Measurements from ENCODE around the gene CYSRT1.
"Not testable (repeated sequence)": the region's sequence is repeated elsewhere in the genome, so short reads cannot be mapped to it uniquely, and the experiment has no call there.

CYSRT1 gene

DNA sequence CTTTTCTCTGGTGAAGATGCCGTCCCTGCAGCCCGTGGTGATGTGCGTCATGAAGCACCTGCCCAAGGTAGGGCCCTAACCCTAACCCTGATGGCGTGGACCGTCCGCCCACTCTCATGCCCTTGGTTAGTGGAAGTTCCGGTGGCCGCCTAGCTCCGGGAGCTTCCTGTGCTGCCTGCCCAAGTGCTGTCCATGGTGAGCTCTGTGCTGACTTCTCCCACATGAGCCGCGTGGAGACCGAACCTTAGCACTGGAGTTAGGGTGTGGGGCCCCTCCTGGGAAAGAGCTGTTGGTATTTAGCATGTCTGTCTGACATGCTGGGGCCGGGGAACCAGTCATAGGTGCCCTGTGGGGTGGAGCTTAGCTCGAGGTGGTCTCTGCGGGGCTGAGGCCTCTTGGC, 31.4 kb downstream of the CYSRT1 start:
- no peaks in the 10 kb centered on the region for H3K36me3 Mint-ChIP-seq
- H3K27me3 Mint-ChIP-seq, result no peaks in the 10 kb centered on the region
- peak overlapping the region; percentile 85 for H3K4me3 Mint-ChIP-seq
- no peak overlapping the region for H3K27ac Mint-ChIP-seq
- H3K9me3 Mint-ChIP-seq, result no peaks in the 10 kb centered on the region
- peaks cover 14% of the 10 kb centered on the region for H3K4me1 Mint-ChIP-seq

DNA sequence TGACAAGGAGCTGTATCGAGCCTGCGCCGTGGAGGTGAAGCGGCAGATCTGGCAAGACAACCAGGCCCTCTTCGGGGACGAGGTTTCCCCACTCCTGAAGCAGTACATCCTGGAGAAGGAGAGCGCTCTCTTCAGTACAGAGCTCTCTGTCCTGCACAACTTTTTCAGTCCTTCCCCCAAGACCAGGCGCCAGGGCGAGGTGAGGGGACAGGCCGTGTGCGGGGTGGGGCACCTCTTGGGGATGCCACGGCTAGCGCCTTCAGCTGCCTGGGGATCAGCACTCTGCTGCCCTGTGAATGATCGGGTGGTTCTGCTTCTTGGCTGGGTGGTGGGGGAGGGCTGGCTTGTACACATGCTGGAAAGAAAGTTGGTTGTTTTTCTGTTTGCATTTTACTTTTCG, 31.9 kb downstream of the CYSRT1 start:
- H3K27ac Mint-ChIP-seq, result no peak overlapping the region
- no peaks in the 10 kb centered on the region for H3K27me3 Mint-ChIP-seq
- H3K36me3 Mint-ChIP-seq, result peaks cover 4% of the 10 kb centered on the region
- no peaks in the 10 kb centered on the region for H3K9me3 Mint-ChIP-seq
- H3K4me3 Mint-ChIP-seq, result peak overlapping the region; percentile 85
- peaks cover 14% of the 10 kb centered on the region for H3K4me1 Mint-ChIP-seq

DNA sequence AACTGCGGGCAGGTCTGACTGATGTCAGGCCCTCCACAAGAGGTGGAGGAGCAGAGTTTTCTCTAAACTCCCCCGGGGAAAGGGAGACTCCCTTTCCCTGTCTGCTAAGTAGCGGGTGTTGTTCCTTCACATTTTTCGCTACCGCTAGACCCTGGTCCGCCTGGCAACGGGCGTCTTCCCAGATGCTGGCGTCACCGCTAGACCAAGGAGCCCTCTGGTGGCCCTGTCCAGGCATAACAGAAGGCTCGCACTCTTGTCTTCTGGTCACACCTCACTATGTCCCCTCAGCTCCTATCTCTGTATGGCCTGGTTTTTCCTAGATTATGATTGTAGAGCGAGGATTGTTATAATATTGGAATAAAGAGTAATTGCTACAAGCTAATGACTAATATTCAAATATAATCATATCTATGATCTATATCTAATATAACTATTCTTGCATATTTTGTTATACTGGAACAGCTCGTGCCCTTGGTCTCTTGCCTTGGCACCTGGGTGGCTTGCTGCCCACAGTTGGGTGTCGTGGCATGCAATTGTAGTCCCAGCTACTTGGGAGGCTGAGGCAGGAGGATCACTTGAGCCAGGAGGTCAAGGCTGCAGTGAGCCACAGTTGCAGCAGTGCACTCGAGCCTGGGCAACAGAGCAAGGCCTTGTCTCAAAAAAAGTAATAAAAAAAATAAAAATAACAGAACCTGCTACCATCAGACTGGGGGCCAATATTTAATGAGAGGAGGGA, 37.4 kb downstream of the CYSRT1 start:
- not testable (repeated sequence) for H3K9me3 Mint-ChIP-seq, H3K27ac Mint-ChIP-seq, H3K4me3 Mint-ChIP-seq, H3K27me3 Mint-ChIP-seq, H3K36me3 Mint-ChIP-seq, H3K4me1 Mint-ChIP-seq

DNA sequence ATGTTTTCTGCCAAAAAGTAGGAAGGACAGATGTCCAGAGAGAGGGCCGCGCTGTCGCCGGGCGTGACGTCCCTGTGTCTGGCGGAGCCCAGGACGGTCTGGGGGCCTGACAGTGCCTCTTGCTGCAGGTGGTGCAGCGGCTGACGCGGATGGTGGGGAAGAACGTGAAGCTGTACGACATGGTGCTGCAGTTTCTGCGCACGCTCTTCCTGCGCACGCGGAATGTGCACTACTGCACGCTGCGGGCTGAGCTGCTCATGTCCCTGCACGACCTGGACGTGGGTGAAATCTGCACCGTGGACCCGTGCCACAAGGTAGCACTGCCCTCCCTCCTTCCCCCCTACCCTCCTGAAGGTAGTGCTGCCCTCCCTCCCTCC, 37.9 kb downstream of the CYSRT1 start:
- no peaks in the 10 kb centered on the region for H3K27me3 Mint-ChIP-seq
- no peaks in the 10 kb centered on the region for H3K4me1 Mint-ChIP-seq
- no peak overlapping the region for H3K4me3 Mint-ChIP-seq
- peaks cover 4% of the 10 kb centered on the region for H3K36me3 Mint-ChIP-seq
- no peak overlapping the region for H3K27ac Mint-ChIP-seq
- H3K9me3 Mint-ChIP-seq, result no peaks in the 10 kb centered on the region

DNA sequence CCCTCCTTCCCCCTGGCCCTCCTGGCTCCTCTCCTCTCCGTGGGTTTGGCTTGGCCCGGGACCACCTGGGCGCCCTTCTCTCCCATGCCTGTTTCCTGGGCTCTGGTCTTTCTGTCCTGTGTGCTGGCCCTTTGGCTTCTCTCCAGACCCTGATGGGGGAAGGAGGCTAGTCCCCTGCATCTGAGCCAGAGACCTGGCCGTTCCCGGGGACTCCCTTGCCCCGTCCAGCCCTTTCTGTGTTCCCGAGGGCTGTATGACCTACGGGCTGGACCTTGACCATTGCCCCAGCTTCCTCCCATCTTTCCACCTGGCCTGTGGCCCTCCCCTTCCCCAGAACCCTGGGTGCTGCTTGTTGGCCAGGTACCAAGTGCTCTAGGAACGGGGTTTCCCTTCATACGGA, 38.5 kb downstream of the CYSRT1 start:
- H3K4me3 Mint-ChIP-seq, result no peak overlapping the region

DNA sequence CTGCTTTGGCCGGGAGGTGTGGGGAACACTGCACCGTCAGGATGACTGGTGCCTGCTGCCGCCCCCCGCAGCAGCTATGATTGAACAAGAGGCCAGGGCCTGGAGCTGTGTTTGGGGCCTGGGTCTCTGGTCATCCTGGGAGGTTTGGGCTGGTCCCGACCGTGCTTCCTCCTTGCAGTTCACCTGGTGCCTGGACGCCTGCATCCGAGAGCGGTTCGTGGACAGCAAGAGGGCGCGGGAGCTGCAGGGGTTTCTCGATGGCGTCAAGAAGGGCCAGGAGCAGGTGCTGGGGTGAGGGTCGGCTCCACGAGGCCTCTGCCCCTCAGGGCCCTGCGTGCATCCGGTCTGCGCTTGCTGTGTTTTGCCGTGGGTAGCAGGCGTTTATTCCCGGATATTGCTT, 39.1 kb downstream of the CYSRT1 start:
- Mint-ChIP-seq H3K27ac (no peak overlapping the region), H3K4me3 (no peak overlapping the region), H3K4me1 (no peaks in the 10 kb centered on the region), H3K36me3 (peaks cover 6% of the 10 kb centered on the region), H3K9me3 (no peaks in the 10 kb centered on the region), H3K27me3 (no peaks in the 10 kb centered on the region)

More for the DNA sequence above, 38.5 kb downstream of the CYSRT1 start:
- Mint-ChIP-seq H3K4me1 (no peaks in the 10 kb centered on the region), H3K27ac (no peak overlapping the region), H3K9me3 (no peaks in the 10 kb centered on the region), H3K27me3 (no peaks in the 10 kb centered on the region), H3K36me3 (peaks cover 4% of the 10 kb centered on the region)

DNA sequence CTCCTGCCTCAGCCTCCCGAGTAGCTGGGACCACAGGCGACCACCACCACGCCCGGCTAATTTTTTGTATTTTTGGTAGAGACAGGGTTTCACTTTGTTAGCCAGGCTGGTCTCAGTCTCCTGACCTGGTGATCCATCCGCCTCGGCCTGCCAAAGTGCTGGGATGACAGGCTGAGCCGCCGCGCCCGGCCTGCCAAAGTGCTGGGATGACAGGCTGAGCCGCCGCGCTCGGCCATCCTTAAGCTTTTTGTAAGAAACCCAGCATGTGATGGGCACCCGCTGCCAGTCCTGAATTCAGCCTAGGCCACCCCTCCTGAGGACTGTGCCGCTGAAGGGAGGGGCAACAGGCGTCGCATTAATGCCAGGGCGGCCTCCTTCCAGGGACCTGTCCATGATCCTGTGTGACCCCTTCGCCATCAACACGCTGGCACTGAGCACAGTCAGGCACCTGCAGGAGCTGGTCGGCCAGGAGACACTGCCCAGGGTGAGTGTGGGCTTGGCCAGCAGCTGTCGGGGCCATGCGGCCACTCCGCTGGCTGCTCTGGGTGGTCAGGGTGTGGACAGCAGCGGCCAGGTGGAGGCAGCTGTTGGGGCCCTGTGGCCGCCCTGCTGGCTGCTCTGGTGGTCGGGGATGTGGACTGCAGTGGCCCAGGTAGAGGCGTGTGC, 40.7 kb downstream of the CYSRT1 start:
- no peaks in the 10 kb centered on the region for H3K4me1 Mint-ChIP-seq

DNA sequence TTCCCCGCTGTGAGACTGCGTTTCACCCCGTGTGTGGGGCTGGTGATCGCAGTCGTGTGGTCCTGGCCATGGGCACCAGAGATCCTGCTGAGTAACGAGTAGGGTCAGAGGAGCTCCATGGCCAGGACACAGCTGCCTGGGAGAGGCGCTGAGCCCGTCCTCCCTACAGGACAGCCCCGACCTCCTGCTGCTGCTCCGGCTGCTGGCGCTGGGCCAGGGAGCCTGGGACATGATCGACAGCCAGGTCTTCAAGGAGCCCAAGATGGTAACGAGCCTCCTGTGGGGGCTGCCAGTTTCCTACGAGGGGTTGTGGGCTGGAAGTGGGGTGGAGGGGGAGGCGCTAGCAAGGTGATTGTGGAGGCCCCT, 41.2 kb downstream of the CYSRT1 start:
- no peak overlapping the region for H3K4me3 Mint-ChIP-seq
- no peaks in the 10 kb centered on the region for H3K27me3 Mint-ChIP-seq
- no peak overlapping the region for H3K27ac Mint-ChIP-seq
- no peaks in the 10 kb centered on the region for H3K9me3 Mint-ChIP-seq
- peaks cover 12% of the 10 kb centered on the region for H3K36me3 Mint-ChIP-seq
- peaks cover 2% of the 10 kb centered on the region for H3K4me1 Mint-ChIP-seq

More for the DNA sequence above, 40.7 kb downstream of the CYSRT1 start:
- Mint-ChIP-seq H3K4me3 (no peak overlapping the region), H3K27ac (no peak overlapping the region), H3K36me3 (peaks cover 12% of the 10 kb centered on the region), H3K27me3 (no peaks in the 10 kb centered on the region), H3K9me3 (no peaks in the 10 kb centered on the region)

DNA sequence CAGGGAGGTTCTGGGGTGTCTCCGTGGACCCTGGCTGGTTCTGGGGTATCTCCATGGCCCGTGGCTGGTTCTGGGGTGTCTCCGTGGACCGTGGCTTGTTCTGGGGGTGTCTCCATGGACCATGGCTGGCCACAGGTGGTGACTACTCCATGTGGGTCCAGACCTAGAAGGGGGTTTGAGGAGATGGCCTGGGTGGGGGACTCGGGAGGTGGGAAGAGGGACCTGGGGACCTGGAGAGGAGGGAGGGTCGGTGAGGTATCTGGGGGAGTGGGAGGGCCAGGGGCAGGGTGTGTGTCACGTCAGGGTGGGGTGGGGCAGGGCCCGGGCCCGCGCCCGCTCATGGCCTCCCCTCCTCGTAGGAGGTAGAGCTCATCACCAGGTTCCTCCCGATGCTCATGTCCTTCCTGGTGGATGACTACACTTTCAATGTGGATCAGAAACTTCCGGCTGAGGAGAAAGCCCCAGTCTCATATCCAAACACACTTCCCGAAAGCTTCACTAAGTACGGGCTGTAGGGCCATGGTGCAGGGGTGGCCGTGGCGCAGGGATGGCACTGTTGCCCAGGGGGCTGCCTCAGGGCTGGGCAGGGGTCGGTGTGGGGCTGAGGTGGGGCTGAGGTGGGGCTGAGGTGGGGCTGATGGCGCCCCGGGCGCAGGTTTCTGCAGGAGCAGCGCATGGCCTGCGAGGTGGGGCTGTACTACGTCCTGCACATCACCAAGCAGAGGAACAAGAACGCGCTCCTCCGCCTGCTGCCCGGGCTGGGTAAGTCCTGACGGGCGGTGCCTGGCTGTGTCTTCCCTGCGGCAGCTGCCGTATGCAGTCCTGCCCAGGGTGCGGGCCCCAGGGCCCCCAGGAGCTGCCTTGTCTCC, 41.8 kb downstream of the CYSRT1 start:
- Mint-ChIP-seq H3K4me1 (peaks cover 7% of the 10 kb centered on the region), H3K36me3 (peaks cover 8% of the 10 kb centered on the region), H3K4me3 (no peak overlapping the region), H3K27ac (no peak overlapping the region), H3K27me3 (no peaks in the 10 kb centered on the region), H3K9me3 (no peaks in the 10 kb centered on the region)

DNA sequence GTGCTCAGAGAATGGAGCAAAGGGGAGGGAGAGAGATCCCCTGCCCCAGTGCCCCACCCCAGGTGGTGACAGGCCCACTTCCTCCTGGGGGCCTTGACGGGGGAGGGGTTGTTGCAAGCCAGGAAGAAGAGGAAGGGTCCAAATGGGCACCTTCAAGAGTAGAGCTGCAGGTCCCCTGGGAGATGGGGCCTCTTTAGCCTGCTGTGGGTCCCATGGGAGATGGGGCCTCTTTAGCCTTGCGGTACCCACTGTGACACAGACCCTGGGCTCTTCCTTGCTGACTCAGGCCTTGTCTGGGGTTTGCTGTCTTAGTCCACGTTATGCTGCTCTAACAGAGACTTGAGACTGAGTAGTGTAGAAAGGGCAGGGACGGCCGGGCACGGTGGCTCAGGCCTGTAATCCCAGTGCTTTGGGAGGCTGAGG, 43.0 kb downstream of the CYSRT1 start:
- Mint-ChIP-seq H3K4me1 (peaks cover 7% of the 10 kb centered on the region), H3K36me3 (peaks cover 8% of the 10 kb centered on the region), H3K27me3 (no peaks in the 10 kb centered on the region), H3K9me3 (no peaks in the 10 kb centered on the region), H3K4me3 (no peak overlapping the region), H3K27ac (no peak overlapping the region)

DNA sequence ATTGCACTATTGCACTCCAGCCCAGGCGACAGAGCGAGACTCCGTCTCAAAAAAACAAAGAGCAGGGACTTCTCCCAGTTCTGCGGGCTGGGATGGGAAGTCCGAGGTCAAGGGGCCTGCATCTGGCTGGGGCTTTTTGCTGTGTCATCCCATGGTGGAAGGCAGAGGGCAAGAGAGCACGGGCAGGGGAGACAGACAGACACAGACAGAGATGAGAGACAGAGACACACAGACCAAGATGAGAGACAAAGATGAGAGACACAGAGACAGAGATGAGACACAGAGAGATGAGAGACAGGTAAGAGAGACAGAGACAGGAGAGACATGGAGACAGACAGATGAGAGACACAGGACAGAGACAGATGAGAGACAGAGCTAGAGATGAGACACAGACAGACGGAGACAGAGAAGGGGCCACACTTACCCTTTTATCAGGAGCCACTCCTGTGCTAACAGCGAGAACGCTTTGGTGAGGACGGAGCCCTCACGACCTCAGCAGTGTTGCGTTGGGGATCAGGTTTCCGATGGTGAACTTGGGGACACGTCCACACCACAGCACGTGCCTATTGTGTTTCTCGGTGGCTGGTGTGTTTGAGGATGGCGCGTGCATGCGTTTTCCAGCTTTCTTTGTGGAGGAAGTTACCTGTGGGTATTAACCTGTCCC, 43.7 kb downstream of the CYSRT1 start:
- H3K27me3 Mint-ChIP-seq, result no peaks in the 10 kb centered on the region
- H3K4me3 Mint-ChIP-seq, result no peak overlapping the region
- H3K36me3 Mint-ChIP-seq, result peaks cover 8% of the 10 kb centered on the region
- H3K9me3 Mint-ChIP-seq, result no peaks in the 10 kb centered on the region
- no peak overlapping the region for H3K27ac Mint-ChIP-seq
- peaks cover 7% of the 10 kb centered on the region for H3K4me1 Mint-ChIP-seq

DNA sequence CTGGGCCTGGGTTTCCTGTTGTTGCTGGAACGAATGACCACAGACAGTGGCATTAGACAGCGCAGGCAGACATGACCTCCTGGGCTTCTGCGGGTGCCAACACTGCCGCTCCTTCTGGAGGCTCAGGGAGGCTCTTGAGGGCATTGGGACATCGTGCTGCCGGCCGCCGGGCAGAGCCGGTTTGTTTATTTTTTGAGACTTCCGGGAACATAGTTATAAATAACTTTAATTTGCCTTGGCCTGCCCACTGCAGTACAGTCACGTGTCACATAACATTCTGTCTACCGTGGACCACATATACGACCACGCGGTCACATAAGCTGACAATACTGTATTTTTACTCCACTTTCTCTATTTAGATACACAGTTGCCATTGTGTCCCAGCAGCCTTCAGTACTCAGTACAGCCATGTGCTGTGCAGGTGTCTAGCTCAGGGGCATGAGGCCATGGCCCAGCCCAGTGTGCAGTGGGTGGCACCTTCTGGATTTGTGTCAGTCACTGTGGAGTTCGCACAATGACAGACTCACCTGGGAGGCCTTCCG, 44.3 kb downstream of the CYSRT1 start:
- Mint-ChIP-seq H3K4me3 (no peak overlapping the region), H3K9me3 (no peaks in the 10 kb centered on the region), H3K27me3 (no peaks in the 10 kb centered on the region), H3K36me3 (peaks cover 8% of the 10 kb centered on the region), H3K27ac (no peak overlapping the region), H3K4me1 (peaks cover 7% of the 10 kb centered on the region)

DNA sequence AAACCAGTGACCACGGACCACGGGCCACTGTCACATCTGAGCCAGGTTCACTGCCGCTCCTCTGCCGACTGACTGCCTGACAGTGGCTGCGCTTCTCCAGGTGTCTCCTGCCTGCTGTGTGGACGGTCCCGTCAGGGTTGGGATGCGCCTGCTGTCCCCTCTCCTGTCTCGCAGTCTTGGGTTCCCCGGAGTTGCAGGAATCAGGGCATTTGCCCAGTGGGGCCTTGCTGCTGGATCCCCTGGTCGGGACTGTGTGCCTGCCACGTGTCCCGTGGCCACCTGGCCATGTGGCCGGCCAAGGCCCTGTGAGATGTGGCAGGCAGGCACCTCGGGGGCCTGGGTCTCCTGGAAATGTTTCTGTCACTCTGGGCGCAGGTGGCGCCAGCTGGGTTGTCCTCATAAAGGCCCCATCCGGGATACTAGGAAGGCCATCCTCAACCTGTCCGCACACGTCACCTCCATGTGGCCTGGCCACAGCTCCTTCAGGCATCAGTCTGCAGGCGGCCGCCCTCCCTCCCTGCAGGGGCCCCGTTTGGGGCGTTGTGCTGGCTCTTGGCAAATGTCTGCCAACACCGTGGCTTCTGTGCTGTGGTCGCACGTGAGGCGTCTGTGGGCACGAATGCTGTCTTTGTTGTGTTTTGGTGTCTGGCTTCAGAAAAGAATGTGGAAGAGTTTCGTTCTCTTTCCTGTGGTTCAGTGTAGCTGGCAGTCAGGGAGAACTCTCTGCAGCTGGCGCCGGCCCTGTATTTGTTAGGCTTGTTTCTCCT, 46.1 kb downstream of the CYSRT1 start:
- Mint-ChIP-seq H3K4me3 (peak overlapping the region; percentile 26), H3K36me3 (peaks cover 8% of the 10 kb centered on the region), H3K27me3 (no peaks in the 10 kb centered on the region), H3K27ac (no peak overlapping the region), H3K9me3 (no peaks in the 10 kb centered on the region), H3K4me1 (peaks cover 7% of the 10 kb centered on the region)

DNA sequence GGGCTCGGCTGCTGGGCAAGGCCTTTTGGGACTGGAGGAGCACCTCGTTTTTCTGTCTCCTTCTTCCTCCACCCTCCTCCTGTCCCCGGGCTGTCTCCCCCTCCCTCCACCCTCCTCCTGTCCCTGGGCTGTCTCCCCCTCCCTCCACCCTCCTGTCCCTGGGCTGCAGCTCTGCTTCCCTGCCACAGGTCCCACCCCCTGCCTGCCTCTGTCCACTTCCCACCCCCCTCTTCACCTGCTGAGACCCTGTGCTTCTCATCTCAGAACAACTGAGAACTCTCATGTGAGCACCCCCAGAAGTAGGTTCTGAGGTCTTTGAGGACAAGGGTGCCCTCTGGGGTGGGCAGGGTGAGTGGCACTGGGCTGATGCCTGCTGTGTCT, 46.7 kb downstream of the CYSRT1 start:
- Mint-ChIP-seq H3K27me3 (no peaks in the 10 kb centered on the region), H3K36me3 (peaks cover 8% of the 10 kb centered on the region), H3K9me3 (no peaks in the 10 kb centered on the region), H3K4me1 (peaks cover 10% of the 10 kb centered on the region), H3K27ac (no peak overlapping the region), H3K4me3 (peak overlapping the region; percentile 26)
